GM12878 (cell line): ENCODE measurements around the gene NDOR1. TPM values are rescaled to one million over a fixed set of nuclear protein-coding genes. Genes with fewer than 3 reads are reported as not detected.

Experiments
- ATAC-seq: fragments of 200-7000 bp; cut with Tn5 transposase; 3 replicates; pipeline ENCODE4 v1.9.1; 2020; ENCODE audit warnings: mild to moderate bottlenecking, moderate library complexity
- BruUV-seq: library from RNA; stranded (reverse); fragments of 400-500 nt; replicated peaks from 2 replicates; lab custom pipeline; 2021; lab: Mats Ljungman, UMichigan
- CTCF ChIA-PET: fragments of 300-600 bp; sonication (Branson Sonifier 250); formaldehyde crosslinking; extraction: SDS; loops from one replicate; lab custom pipeline; 2021; ENCODE audit warnings: inconsistent platforms; lab: Yijun Ruan, JAX
- POLR2A ChIA-PET: fragments of 350-600 bp; formaldehyde crosslinking; extraction: SDS; loops from one replicate; lab custom pipeline; 2021; ENCODE audit warnings: inconsistent platforms; lab: Charles Lee
- RAD21 ChIA-PET: fragments of 300-600 bp; sonication (Branson Sonifier 250); formaldehyde crosslinking; loops from one replicate; lab custom pipeline; 2023; ENCODE audit warnings: antibody characterized with exemption; ENCODE audit not compliant: unreplicated experiment; lab: Charles Lee
- SMC1A ChIA-PET: fragments of 300-600 bp; sonication (Branson Sonifier 250); formaldehyde crosslinking; loops from one replicate; lab custom pipeline; 2023; ENCODE audit not compliant: unreplicated experiment, uncharacterized antibody; lab: Charles Lee
- DNase-seq: peaks from one replicate; pipeline ENCODE4 v3.0.0-alpha.2; 2011; ENCODE audit warnings: low read depth, low spot score
- FAIRE-seq: peaks from 3 replicates; lab custom pipeline; 2011; peaks lifted over from hg19 to GRCh38; lab: Jason Lieb, UNC
- H2AFZ ChIP-seq: 2 replicates; pipeline ENCODE4 v1.6.0; 2011; ENCODE audit warnings: low read depth, low read length, control low read depth; ENCODE audit not compliant: control insufficient read depth
- H3K27ac ChIP-seq: 2 replicates; pipeline ENCODE4 v1.5.1; 2011; ENCODE audit warnings: control low read depth; ENCODE audit not compliant: control insufficient read depth, insufficient read depth
- H3K27me3 ChIP-seq, 2 experiments: replicated peaks in 1 of 2; 2 replicates each; pipeline versions ENCODE4 v1.6.0 to v1.6.1; 2011; ENCODE audit warnings: low read length in 1 of 2; ENCODE audit not compliant: control insufficient read depth in 2 of 2, insufficient read depth in 2 of 2
- H3K36me3 ChIP-seq, 2 experiments: 2 replicates each; pipeline ENCODE4 v1.5.1; 2011; ENCODE audit warnings: low read length in 1 of 2; ENCODE audit not compliant: control insufficient read depth in 2 of 2, insufficient read depth in 2 of 2
- H3K4me1 ChIP-seq: 2 replicates; pipeline ENCODE4 v1.6.1; 2011; ENCODE audit warnings: mild to moderate bottlenecking, low read length, moderate library complexity, mixed read lengths; ENCODE audit not compliant: control insufficient read depth, insufficient read depth
- H3K4me2 ChIP-seq: 2 replicates; pipeline ENCODE4 v1.6.0; 2011; ENCODE audit warnings: control low read depth; ENCODE audit not compliant: control insufficient read depth, insufficient read depth
- H3K4me3 ChIP-seq: fragments of 200-600 bp; sonication (generic); 2 replicates; pipeline ENCODE4 v1.5.1; 2016
- H3K79me2 ChIP-seq: 2 replicates; pipeline ENCODE4 v1.6.0; 2011; ENCODE audit warnings: low read length; ENCODE audit not compliant: control insufficient read depth, insufficient read depth
- H3K9ac ChIP-seq: 2 replicates; pipeline ENCODE4 v1.8.0; 2011; ENCODE audit warnings: low read length, control low read depth, mixed read lengths; ENCODE audit not compliant: control insufficient read depth, insufficient read depth
- H3K9me3 ChIP-seq: replicated peaks from 3 replicates; pipeline ENCODE4 v1.5.1; 2011; ENCODE audit warnings: mild to moderate bottlenecking, low read length; ENCODE audit not compliant: control insufficient read depth, insufficient read depth
- H4K20me1 ChIP-seq: 2 replicates; pipeline ENCODE4 v1.6.0; 2011; ENCODE audit not compliant: control insufficient read depth, insufficient read depth
- EGR1 ChIP-seq, 2 experiments: IDR thresholded peaks; 1 replicate in 1 of 2; 2 replicates in 1 of 2; pipeline ENCODE4 v1.6.1; 2011 to 2012; ENCODE audit warnings: low read depth in 2 of 2, low read length in 2 of 2, borderline replicate concordance in 1 of 2, mild to moderate bottlenecking in 1 of 2, moderate library complexity in 1 of 2
- NR2C1 ChIP-seq: fragments of 450-650 bp; IDR thresholded peaks from 2 replicates; pipeline ENCODE4 v1.6.1; 2017; ENCODE audit warnings: antibody characterized with exemption, mild to moderate bottlenecking, moderate library complexity
- RUNX3 ChIP-seq: IDR thresholded peaks from 2 replicates; pipeline ENCODE4 v1.6.1; 2012; ENCODE audit warnings: low read length, inconsistent platforms
- SIX5 ChIP-seq: IDR thresholded peaks from 2 replicates; pipeline ENCODE4 v1.6.1; 2011; ENCODE audit warnings: mild to moderate bottlenecking, low read depth, low read length, moderate library complexity; ENCODE audit not compliant: severe bottlenecking
- ZZZ3 ChIP-seq: IDR thresholded peaks from 2 replicates; pipeline ENCODE4 v1.6.1; 2011; ENCODE audit warnings: low read depth; ENCODE audit not compliant: control insufficient read depth, insufficient read length
- WGBS: methylation state at CpG from one replicate; pipeline ENCODE4 v1.1.6; 2016; ENCODE audit warnings: low lambda C conversion rate; ENCODE audit not compliant: insufficient replicate concordance, insufficient coverage; ENCODE audit errors: missing lambda C conversion rate; 5-methylcytosine and 5-hydroxymethylcytosine counted together
- in situ Hi-C: fragments of 300-500 bp; cut with MboI; formaldehyde crosslinking; loops from 9 replicates; pipeline ENCODE4 v1.14.3; 2018; ENCODE audit warnings: mixed read lengths
- intact Hi-C: fragments of 100-400 bp; cut with micrococcal nuclease; formaldehyde crosslinking; loops from one replicate; pipeline ENCODE4 v1.14.2; 2022; ENCODE audit not compliant: unreplicated experiment
- polyA plus RNA-seq, 11 experiments: library from polyadenylated mRNA; depleted of rRNA in 4 of 11; unstranded in 6 of 11; stranded (reverse) in 5 of 11; fragments of >200 nt; fragmentation: Nextera tagmentation in 4 of 11; fragmentation: Illumina TruSeq in 1 of 11; extraction: Ambion mirVana in 4 of 11; extraction: Trizol in 1 of 11; gene quantifications; 1 replicate in 1 of 11; 2 replicates in 10 of 11; pipeline versions ENCODE4 v1.2.1 to v1.2.3, GENCODE V29; 2011 to 2016; ENCODE audit warnings: inconsistent platforms in 2 of 11, missing spikeins in 2 of 11, low read depth in 1 of 11
- total RNA-seq, 4 experiments: library from RNA; depleted of rRNA in 3 of 4; stranded (reverse); fragments of >200 nt in 3 of 4; fragmentation: Illumina TruSeq in 1 of 4; extraction: Trizol in 1 of 4; gene quantifications; 2 replicates each; pipeline versions ENCODE4 v1.2.1 to v1.2.3, GENCODE V29; 2013 to 2021
- TF ChIP-seq, protein P1 (sequence below): fragments of 450-650 bp; IDR thresholded peaks from 2 replicates; pipeline ENCODE4 v1.6.1; 2016; ENCODE audit warnings: mild to moderate bottlenecking
- TF ChIP-seq, protein P2 (sequence below): fragments of 450-650 bp; formaldehyde crosslinking; IDR thresholded peaks from 2 replicates; pipeline ENCODE4 v1.4.0; 2022; ENCODE audit warnings: mild to moderate bottlenecking, moderate library complexity

Gene NDOR1
- total and polyA plus RNA-seq, 10 of the 15 experiments (the other 5 are each of a cell fraction or from before 2014, with no cell fraction given), result 0.04 to 32.9 (median 11.1) TPM

- FAIRE-seq, result no peak
- Histone ChIP-seq H2AFZ (no peak overlapping the region), H3K27me3 (peaks cover 0 to 8% of the 10 kb centered on the region in 2 experiments; a peak in 3 of 4 replicates), H3K9me3 (no peaks in the 10 kb centered on the region)
- in situ Hi-C loops, result no loop called here
- RAD21 ChIA-PET, result interaction anchor here (0.5 to 3.0 kb wide), 2 partner anchors 20 to 43 kb away, joined by 3 to 14 read pairs; no protein-coding TSS in a partner anchor
- SMC1A ChIA-PET, result interaction anchor here (0.6 to 2.7 kb wide), 2 partner anchors 20 to 55 kb away, joined by 3 to 8 read pairs; no protein-coding TSS in a partner anchor
- CTCF ChIA-PET, result interaction anchor here (1.4 kb wide), 1 partner anchor 124 kb away, joined by 4 read pairs; no protein-coding TSS in a partner anchor
- 16% methylated on average over 14 of the region's 14 CpGs for WGBS
- POLR2A ChIA-PET, result interaction anchor here (0.6 to 4.4 kb wide), 8 partner anchors 12 to 75 kb away, joined by 3 to 37 read pairs (median 6); partner anchors contain the start of genes SSNA1 and TPRN
- TF ChIP-seq SIX5, result no peak
- TF ChIP-seq EGR1 (IDR thresholded peaks at IDR 0.05; ENCODE audit: borderline replicate concordance in 1 of 2, low read depth in 2 of 2, low read length in 2 of 2), result no peak
- TF ChIP-seq, protein P1, sequence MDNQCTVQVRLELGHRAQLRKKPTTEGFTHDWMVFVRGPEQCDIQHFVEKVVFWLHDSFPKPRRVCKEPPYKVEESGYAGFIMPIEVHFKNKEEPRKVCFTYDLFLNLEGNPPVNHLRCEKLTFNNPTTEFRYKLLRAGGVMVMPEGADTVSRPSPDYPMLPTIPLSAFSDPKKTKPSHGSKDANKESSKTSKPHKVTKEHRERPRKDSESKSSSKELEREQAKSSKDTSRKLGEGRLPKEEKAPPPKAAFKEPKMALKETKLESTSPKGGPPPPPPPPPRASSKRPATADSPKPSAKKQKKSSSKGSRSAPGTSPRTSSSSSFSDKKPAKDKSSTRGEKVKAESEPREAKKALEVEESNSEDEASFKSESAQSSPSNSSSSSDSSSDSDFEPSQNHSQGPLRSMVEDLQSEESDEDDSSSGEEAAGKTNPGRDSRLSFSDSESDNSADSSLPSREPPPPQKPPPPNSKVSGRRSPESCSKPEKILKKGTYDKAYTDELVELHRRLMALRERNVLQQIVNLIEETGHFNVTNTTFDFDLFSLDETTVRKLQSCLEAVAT, result no peak
- TF ChIP-seq, protein P2, sequence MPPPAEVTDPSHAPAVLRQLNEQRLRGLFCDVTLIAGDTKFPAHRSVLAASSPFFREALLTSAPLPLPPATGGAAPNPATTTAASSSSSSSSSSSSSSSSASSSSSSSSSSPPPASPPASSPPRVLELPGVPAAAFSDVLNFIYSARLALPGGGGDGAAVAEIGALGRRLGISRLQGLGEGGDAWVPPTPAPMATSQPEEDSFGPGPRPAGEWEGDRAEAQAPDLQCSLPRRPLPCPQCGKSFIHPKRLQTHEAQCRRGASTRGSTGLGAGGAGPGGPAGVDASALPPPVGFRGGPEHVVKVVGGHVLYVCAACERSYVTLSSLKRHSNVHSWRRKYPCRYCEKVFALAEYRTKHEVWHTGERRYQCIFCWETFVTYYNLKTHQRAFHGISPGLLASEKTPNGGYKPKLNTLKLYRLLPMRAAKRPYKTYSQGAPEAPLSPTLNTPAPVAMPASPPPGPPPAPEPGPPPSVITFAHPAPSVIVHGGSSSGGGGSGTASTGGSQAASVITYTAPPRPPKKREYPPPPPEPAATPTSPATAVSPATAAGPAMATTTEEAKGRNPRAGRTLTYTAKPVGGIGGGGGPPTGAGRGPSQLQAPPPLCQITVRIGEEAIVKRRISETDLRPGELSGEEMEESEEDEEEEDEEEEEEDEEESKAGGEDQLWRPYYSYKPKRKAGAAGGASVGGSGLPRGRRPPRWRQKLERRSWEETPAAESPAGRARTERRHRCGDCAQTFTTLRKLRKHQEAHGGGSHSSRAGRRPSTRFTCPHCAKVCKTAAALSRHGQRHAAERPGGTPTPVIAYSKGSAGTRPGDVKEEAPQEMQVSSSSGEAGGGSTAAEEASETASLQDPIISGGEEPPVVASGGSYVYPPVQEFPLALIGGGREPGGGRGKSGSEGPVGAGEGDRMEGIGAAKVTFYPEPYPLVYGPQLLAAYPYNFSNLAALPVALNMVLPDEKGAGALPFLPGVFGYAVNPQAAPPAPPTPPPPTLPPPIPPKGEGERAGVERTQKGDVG (CRISPR knock-in tag), result no peak
- TF ChIP-seq ZZZ3, result no peak
- no peak for TF ChIP-seq NR2C1
- no peak for TF ChIP-seq RUNX3
- TF ChIP-seq, all 136 proteins: peak for 0
- BruUV-seq, result no TSS peak
- DNase-seq (no peak), ATAC-seq (peak; percentile 8)
- Histone ChIP-seq H3K36me3 (no peaks in the 10 kb centered on the region), H3K4me1 (peaks cover 8% of the 10 kb centered on the region; the same call in 1 of the 2 replicates), H4K20me1 (no peaks in the 10 kb centered on the region), H3K79me2 (no peaks in the 10 kb centered on the region), H3K4me2 (peak overlapping the region; percentile 33; the same call in 1 of the 2 replicates), H3K27ac (no peak overlapping the region), H3K4me3 (no peak overlapping the region), H3K9ac (no peak overlapping the region)
- intact Hi-C loops, result no loop called here
Observed at GRCh38 chr9:137170486-137171148, 34.9 kb upstream of the NDOR1 start.
